ENCODE data around the gene PVR.

Gene PVR

GRCh38 chr19:44702551-44703176 lies 59.0 kb downstream of the PVR start:
- TF ChIP-seq REST (IDR thresholded peaks at IDR 0.05; ENCODE audit: insufficient replicate concordance, low read depth) (no peak), SPI1 (IDR thresholded peaks at IDR 0.05; ENCODE audit: borderline replicate concordance, low read depth) (no peak), POLR2AphosphoS5 (IDR thresholded peaks at IDR 0.05; ENCODE audit: low read depth) (no peak), CTCF (IDR thresholded peaks at IDR 0.05; ENCODE audit: insufficient read depth, low read length) (no peak), GABPA (IDR thresholded peaks at IDR 0.05; ENCODE audit: low read depth) (no peak)
- no peak overlapping the region for H3K4me3 ChIP-seq (replicated peaks; ENCODE audit: insufficient read depth, low read length)
- no peak overlapping the region for H3K27ac ChIP-seq (replicated peaks)
- no peak for DNase-seq (ENCODE audit: low read depth in 1 of 2, low spot score in 1 of 2)
- no peaks in the 10 kb centered on the region for H3K27me3 ChIP-seq (ENCODE audit: insufficient read depth, poor library complexity, severe bottlenecking)

GRCh38 chr19:44703336-44704078 lies 59.8 kb downstream of the PVR start:
- Histone ChIP-seq H3K27me3 (ENCODE audit: insufficient read depth, poor library complexity, severe bottlenecking) (no peaks in the 10 kb centered on the region), H3K27ac (replicated peaks) (no peak overlapping the region)
- TF ChIP-seq REST (IDR thresholded peaks at IDR 0.05; ENCODE audit: insufficient replicate concordance, low read depth), result no peak
- TF ChIP-seq GABPA (IDR thresholded peaks at IDR 0.05; ENCODE audit: low read depth), result no peak
- no peak for TF ChIP-seq POLR2AphosphoS5 (IDR thresholded peaks at IDR 0.05; ENCODE audit: low read depth)
- no peak for TF ChIP-seq SPI1 (IDR thresholded peaks at IDR 0.05; ENCODE audit: borderline replicate concordance, low read depth)
- TF ChIP-seq CTCF (IDR thresholded peaks at IDR 0.05; ENCODE audit: insufficient read depth, low read length), result no peak

GRCh38 chr19:44704982-44705381 lies 61.3 kb downstream of the PVR start:
- no peak for DNase-seq (ENCODE audit: low read depth in 1 of 2, low spot score in 1 of 2)
- TF ChIP-seq POLR2AphosphoS5 (IDR thresholded peaks at IDR 0.05; ENCODE audit: low read depth), result no peak
- TF ChIP-seq REST (IDR thresholded peaks at IDR 0.05; ENCODE audit: insufficient replicate concordance, low read depth), result no peak
- TF ChIP-seq CTCF (IDR thresholded peaks at IDR 0.05; ENCODE audit: insufficient read depth, low read length), result no peak
- TF ChIP-seq GABPA (IDR thresholded peaks at IDR 0.05; ENCODE audit: low read depth), result no peak
- no peak for TF ChIP-seq SPI1 (IDR thresholded peaks at IDR 0.05; ENCODE audit: borderline replicate concordance, low read depth)
- Histone ChIP-seq H3K27ac (replicated peaks) (no peak overlapping the region), H3K27me3 (ENCODE audit: insufficient read depth, poor library complexity, severe bottlenecking) (no peaks in the 10 kb centered on the region), H3K4me3 (replicated peaks; ENCODE audit: insufficient read depth, low read length) (no peak overlapping the region)

More at GRCh38 chr19:44703336-44704078, 59.8 kb downstream of the PVR start:
- H3K4me3 ChIP-seq (replicated peaks; ENCODE audit: insufficient read depth, low read length), result no peak overlapping the region
- DNase-seq (ENCODE audit: low read depth in 1 of 2, low spot score in 1 of 2), result no peak
